HG03108 (cell line): ENCODE measurements around the gene CABCOCO1.
"Not testable (repeated sequence)": the region's sequence is repeated elsewhere in the genome, so short reads cannot be mapped to it uniquely, and the experiment has no call there.

Experiments used
- ATAC-seq: cut with Tn5 transposase; IDR thresholded peaks from one replicate; pipeline ENCODE4 v1.9.1; 2021; ENCODE audit warnings: moderate library complexity; ENCODE audit not compliant: unreplicated experiment

Gene CABCOCO1

GRCh38 chr10:61642676-61643075 lies 20.1 kb upstream of the CABCOCO1 start:
- ATAC-seq: no peak

GRCh38 chr10:61643316-61643751 lies 19.4 kb upstream of the CABCOCO1 start:
- no peak for ATAC-seq

- ATAC-seq: no peak
Observed at GRCh38 chr10:61653699-61654098, 9.0 kb upstream of the CABCOCO1 start.

GRCh38 chr10:61655335-61655851 lies 7.3 kb upstream of the CABCOCO1 start:
- ATAC-seq: no peak

GRCh38 chr10:61663466-61663865 lies 737 bp downstream of the CABCOCO1 start:
- ATAC-seq: no peak

GRCh38 chr10:61664985-61665384 lies 2.3 kb downstream of the CABCOCO1 start:
- no peak for ATAC-seq

- ATAC-seq: no peak
Observed at GRCh38 chr10:61669161-61669725, 6.5 kb downstream of the CABCOCO1 start.

- ATAC-seq: no peak
Observed at GRCh38 chr10:61669849-61670248, 7.1 kb downstream of the CABCOCO1 start.

- no peak for ATAC-seq
Observed at GRCh38 chr10:61673360-61673759, 10.6 kb downstream of the CABCOCO1 start.

- ATAC-seq: no peak
Observed at GRCh38 chr10:61682323-61682722, 19.6 kb downstream of the CABCOCO1 start.

GRCh38 chr10:61683319-61683718 lies 20.6 kb downstream of the CABCOCO1 start:
- no peak for ATAC-seq

- no peak for ATAC-seq
Observed at GRCh38 chr10:61684894-61685507, 22.3 kb downstream of the CABCOCO1 start.

GRCh38 chr10:61688551-61689308 lies 26.0 kb downstream of the CABCOCO1 start:
- ATAC-seq: no peak

GRCh38 chr10:61691667-61692066 lies 28.9 kb downstream of the CABCOCO1 start:
- ATAC-seq: not testable (repeated sequence)

GRCh38 chr10:61692447-61693010 lies 29.8 kb downstream of the CABCOCO1 start:
- no peak for ATAC-seq

GRCh38 chr10:61698968-61699655 lies 36.4 kb downstream of the CABCOCO1 start:
- no peak for ATAC-seq

- ATAC-seq: no peak
Observed at GRCh38 chr10:61701055-61701705, 38.5 kb downstream of the CABCOCO1 start.

- no peak for ATAC-seq
Observed at GRCh38 chr10:61701706-61702105, 39.0 kb downstream of the CABCOCO1 start.

GRCh38 chr10:61702584-61702983 lies 39.9 kb downstream of the CABCOCO1 start:
- ATAC-seq: no peak

GRCh38 chr10:61705022-61705613 lies 42.4 kb downstream of the CABCOCO1 start:
- no peak for ATAC-seq
